IgD-negative memory B cell (primary cell): ENCODE results near the gene FAS. TPM values are rescaled to one million over a fixed set of nuclear protein-coding genes. Genes with fewer than 3 reads are reported as not detected.

Experiments used
- H3K27ac Mint-ChIP-seq, 3 donors: one replicate each; pipeline ENCODE4 v1.8.0; 2020 to 2022; ENCODE audit warnings: mild to moderate bottlenecking in 3 of 3, mixed read lengths in 3 of 3, moderate library complexity in 1 of 3
- H3K27me3 Mint-ChIP-seq: one replicate; pipeline ENCODE4 v1.8.0; 2021; ENCODE audit warnings: mixed read lengths
- H3K36me3 Mint-ChIP-seq: one replicate; pipeline ENCODE4 v1.8.0; 2020; ENCODE audit warnings: mild to moderate bottlenecking, mixed read lengths
- H3K4me1 Mint-ChIP-seq, 3 donors: one replicate each; pipeline ENCODE4 v1.8.0; 2020 to 2022; ENCODE audit warnings: mixed read lengths in 3 of 3, mild to moderate bottlenecking in 1 of 3
- H3K4me3 Mint-ChIP-seq, 4 donors: one replicate each; pipeline ENCODE4 v1.8.0; 2020 to 2022; ENCODE audit warnings: mild to moderate bottlenecking in 4 of 4, mixed read lengths in 4 of 4, moderate library complexity in 3 of 4
- H3K9me3 Mint-ChIP-seq, 3 donors: one replicate each; pipeline ENCODE4 v1.8.0; 2020 to 2021; ENCODE audit warnings: mixed read lengths in 3 of 3, mild to moderate bottlenecking in 1 of 3
- polyA plus RNA-seq: library from polyadenylated mRNA; unstranded; fragments of 300-500 nt; fragmentation: Illumina TruSeq; gene quantifications from one replicate; pipeline ENCODE4 v1.2.3, GENCODE V29; 2021

FAS gene
- polyA plus RNA-seq, 1 donor from 2014 or later = 11.1 TPM

DNA sequence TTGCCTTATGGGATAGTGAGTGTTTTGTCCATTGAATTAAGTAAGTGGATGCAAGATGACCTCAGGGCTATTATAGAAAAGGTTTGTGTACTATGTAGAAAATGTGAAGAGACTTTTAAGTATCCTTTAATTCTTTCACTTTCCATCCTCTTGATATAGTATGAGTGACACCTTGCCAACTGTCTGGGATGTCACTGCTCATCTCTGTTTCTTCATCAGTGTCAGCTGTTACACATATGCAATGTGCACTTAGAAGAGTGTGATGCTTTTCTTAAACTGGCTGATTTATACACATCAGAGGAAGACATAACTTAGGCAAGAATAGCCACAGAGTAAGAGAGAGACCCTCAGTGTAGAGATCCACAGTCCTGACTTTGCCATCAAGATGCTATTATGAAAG is 29.3 kb upstream of the FAS start:
- Mint-ChIP-seq H3K27me3 (no peaks in the 10 kb centered on the region), H3K36me3 (no peaks in the 10 kb centered on the region), H3K4me3 (no peak overlapping the region), H3K9me3 (no peaks in the 10 kb centered on the region), H3K27ac (no peak overlapping the region), H3K4me1 (no peaks in the 10 kb centered on the region)

- no peaks in the 10 kb centered on the region for H3K27me3 Mint-ChIP-seq
- no peaks in the 10 kb centered on the region for H3K9me3 Mint-ChIP-seq
- no peaks in the 10 kb centered on the region for H3K36me3 Mint-ChIP-seq
- no peak overlapping the region for H3K4me3 Mint-ChIP-seq
- no peak overlapping the region for H3K27ac Mint-ChIP-seq
- H3K4me1 Mint-ChIP-seq = no peaks in the 10 kb centered on the region
Observed at GRCh38 chr10:88962336-88962735, 28.3 kb upstream of the FAS start.

DNA sequence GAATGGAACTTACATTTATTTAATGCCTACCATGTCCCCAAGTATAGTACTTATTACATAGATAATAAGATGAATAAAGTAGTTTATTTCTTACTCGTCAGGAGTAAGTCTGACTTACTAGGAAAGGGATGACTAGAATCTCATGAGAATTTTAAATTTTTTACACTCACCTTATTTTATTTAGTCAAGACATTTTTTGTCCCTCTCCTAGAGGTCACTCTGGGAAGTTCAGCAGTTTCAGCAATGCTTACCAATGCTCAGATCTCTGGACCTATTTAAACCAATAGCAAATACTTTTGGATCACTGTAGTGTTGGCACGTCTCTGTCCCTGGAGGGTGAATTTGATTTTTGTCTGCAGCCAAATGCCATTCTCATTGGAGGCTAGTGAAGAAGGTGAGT is 27.3 kb upstream of the FAS start:
- no peaks in the 10 kb centered on the region for H3K36me3 Mint-ChIP-seq
- no peak overlapping the region for H3K4me3 Mint-ChIP-seq
- H3K27ac Mint-ChIP-seq = no peak overlapping the region
- no peaks in the 10 kb centered on the region for H3K4me1 Mint-ChIP-seq
- H3K9me3 Mint-ChIP-seq = no peaks in the 10 kb centered on the region
- H3K27me3 Mint-ChIP-seq = no peaks in the 10 kb centered on the region

GRCh38 chr10:88964360-88964759 is 26.2 kb upstream of the FAS start:
- Mint-ChIP-seq H3K36me3 (no peaks in the 10 kb centered on the region), H3K9me3 (no peaks in the 10 kb centered on the region), H3K27me3 (no peaks in the 10 kb centered on the region), H3K27ac (no peak overlapping the region), H3K4me1 (no peaks in the 10 kb centered on the region), H3K4me3 (no peak overlapping the region)

- Mint-ChIP-seq H3K36me3 (no peaks in the 10 kb centered on the region), H3K27me3 (no peaks in the 10 kb centered on the region), H3K4me3 (no peak overlapping the region), H3K9me3 (no peaks in the 10 kb centered on the region), H3K4me1 (no peaks in the 10 kb centered on the region), H3K27ac (no peak overlapping the region)
Observed at GRCh38 chr10:88964869-88965415, 25.7 kb upstream of the FAS start.

DNA sequence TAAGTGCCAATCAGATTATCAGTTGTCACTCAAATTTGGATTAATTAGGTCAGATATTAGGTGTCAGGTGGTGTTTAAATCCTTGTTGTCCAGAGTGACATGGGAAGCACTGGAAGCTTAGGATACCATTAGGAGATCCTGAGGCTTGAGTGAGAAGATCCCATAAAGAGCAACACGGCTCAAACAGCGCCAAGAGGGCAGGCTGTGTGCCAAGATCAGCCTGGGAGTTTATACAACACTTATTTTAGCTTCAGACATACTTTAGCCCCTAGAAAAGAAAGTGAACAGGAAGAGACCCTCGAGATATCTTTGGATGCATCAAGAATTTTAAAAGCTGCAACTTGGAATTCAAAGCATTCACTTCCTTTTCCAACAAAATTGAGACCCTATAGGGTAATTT is 23.8 kb upstream of the FAS start:
- Mint-ChIP-seq H3K4me3 (no peak overlapping the region), H3K9me3 (no peaks in the 10 kb centered on the region), H3K4me1 (no peaks in the 10 kb centered on the region), H3K27me3 (no peaks in the 10 kb centered on the region), H3K27ac (peak overlapping the region in 1 of 3 donors; percentile 82), H3K36me3 (no peaks in the 10 kb centered on the region)

GRCh38 chr10:88968391-88968790 is 22.2 kb upstream of the FAS start:
- peaks cover 0 to 2% (median 0%) of the 10 kb centered on the region in 3 donors for H3K4me1 Mint-ChIP-seq
- H3K36me3 Mint-ChIP-seq = no peaks in the 10 kb centered on the region
- H3K27ac Mint-ChIP-seq = no peak overlapping the region
- H3K4me3 Mint-ChIP-seq = no peak overlapping the region
- H3K27me3 Mint-ChIP-seq = no peaks in the 10 kb centered on the region
- H3K9me3 Mint-ChIP-seq = no peaks in the 10 kb centered on the region

GRCh38 chr10:88971221-88972061 is 19.2 kb upstream of the FAS start:
- Mint-ChIP-seq H3K4me3 (no peak overlapping the region), H3K27me3 (no peaks in the 10 kb centered on the region), H3K4me1 (peaks cover 6 to 14% (median 7%) of the 10 kb centered on the region in 3 donors), H3K27ac (no peak overlapping the region), H3K9me3 (no peaks in the 10 kb centered on the region), H3K36me3 (no peaks in the 10 kb centered on the region)

DNA sequence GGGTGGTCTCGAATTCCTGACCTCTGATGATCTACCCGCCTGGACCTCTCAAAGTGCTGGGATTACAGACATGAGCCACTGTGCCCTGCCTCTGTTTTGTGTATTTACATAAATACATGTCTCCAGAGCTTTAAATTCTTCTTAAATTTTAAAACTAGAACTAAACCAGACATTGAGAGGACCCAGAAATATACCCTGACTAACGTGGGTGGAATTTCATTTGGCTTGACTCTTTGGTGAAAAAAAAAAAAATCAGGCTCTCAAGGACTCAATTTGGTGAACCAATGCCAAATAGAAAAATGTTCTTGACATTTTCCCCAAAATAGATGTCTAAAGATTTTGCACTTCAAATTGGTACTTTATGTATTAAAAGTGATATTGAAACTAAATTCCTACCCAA is 16.6 kb upstream of the FAS start:
- peaks cover 6 to 14% (median 7%) of the 10 kb centered on the region in 3 donors for H3K4me1 Mint-ChIP-seq
- peak overlapping the region in 1 of 4 donors; percentile 78 for H3K4me3 Mint-ChIP-seq
- no peak overlapping the region for H3K27ac Mint-ChIP-seq
- no peaks in the 10 kb centered on the region for H3K36me3 Mint-ChIP-seq
- H3K9me3 Mint-ChIP-seq = no peaks in the 10 kb centered on the region
- H3K27me3 Mint-ChIP-seq = no peaks in the 10 kb centered on the region

DNA sequence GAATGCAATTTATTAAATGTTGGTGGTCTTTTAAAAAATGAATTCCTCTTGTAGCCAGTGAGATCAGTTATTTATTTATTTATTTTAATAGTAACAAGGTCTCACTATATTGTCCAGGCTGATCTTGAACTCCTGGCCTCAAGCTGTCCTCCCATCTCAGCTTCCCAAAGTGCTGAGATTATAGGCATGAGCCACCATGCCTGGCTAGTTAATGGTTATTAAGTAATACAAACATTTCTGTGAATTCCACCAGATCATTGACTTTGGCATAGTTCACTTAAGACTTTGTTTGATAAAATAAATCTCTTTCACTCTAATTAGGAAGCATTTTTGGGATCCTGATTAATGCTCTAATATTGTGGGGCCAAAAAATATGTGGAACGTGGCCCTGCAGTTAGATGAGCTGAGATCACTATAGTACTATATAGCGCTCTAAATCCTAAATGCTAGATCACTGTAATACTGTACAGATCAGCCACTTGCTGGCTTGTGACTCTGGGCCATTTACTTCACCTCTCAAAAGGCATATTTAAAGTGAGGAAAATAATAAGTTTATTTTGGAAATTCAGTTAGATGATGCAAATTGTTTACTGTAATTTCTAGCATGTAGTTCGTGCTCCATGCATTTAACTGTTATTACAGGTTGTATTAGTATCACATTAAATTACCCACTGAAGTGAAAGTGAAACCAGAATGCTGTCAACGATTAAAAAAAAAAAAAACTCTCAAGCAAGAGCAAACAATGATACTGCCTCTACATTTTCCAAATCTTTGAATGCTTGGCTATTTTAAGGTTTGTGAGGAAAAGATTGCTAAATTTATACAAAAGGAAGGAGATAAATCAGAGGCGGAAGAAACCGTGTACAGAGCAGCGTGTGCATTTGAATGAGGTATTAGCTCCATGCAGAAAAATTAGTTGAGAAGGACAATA is 15.9 kb upstream of the FAS start:
- Mint-ChIP-seq H3K27me3 (no peaks in the 10 kb centered on the region), H3K36me3 (no peaks in the 10 kb centered on the region), H3K27ac (peak overlapping the region; percentile 44 to 90 (median 76)), H3K4me3 (peak overlapping the region; percentile 88 to 98 (median 92)), H3K4me1 (peaks cover 6 to 14% (median 7%) of the 10 kb centered on the region in 3 donors), H3K9me3 (no peaks in the 10 kb centered on the region)

DNA sequence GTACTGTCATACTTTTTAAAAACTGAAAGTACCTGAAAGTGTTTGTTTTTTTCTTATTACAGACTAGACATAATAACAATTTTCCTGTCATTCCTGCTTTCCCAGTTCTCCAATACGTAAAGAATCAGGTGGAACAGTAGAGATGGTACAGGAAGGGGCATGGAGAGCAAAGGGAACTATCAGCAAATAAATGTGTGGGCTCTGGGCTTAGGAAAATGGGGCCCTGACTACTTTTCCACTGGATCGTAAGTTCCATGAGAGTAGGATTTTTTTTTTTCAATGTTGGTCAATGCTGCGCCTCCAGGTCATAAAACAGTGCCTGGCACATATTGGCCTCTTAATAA is 15.2 kb upstream of the FAS start:
- Mint-ChIP-seq H3K4me3 (peak overlapping the region; percentile 88 to 98 (median 92)), H3K36me3 (no peaks in the 10 kb centered on the region), H3K4me1 (peaks cover 6 to 14% (median 7%) of the 10 kb centered on the region in 3 donors), H3K27me3 (no peaks in the 10 kb centered on the region), H3K9me3 (no peaks in the 10 kb centered on the region), H3K27ac (peak overlapping the region; percentile 44 to 90 (median 53))

GRCh38 chr10:88978463-88978862 is 12.1 kb upstream of the FAS start:
- no peaks in the 10 kb centered on the region for H3K27me3 Mint-ChIP-seq
- H3K4me1 Mint-ChIP-seq = peaks cover 6 to 12% (median 7%) of the 10 kb centered on the region in 3 donors
- no peak overlapping the region for H3K27ac Mint-ChIP-seq
- no peaks in the 10 kb centered on the region for H3K9me3 Mint-ChIP-seq
- H3K36me3 Mint-ChIP-seq = no peaks in the 10 kb centered on the region
- H3K4me3 Mint-ChIP-seq = no peak overlapping the region

DNA sequence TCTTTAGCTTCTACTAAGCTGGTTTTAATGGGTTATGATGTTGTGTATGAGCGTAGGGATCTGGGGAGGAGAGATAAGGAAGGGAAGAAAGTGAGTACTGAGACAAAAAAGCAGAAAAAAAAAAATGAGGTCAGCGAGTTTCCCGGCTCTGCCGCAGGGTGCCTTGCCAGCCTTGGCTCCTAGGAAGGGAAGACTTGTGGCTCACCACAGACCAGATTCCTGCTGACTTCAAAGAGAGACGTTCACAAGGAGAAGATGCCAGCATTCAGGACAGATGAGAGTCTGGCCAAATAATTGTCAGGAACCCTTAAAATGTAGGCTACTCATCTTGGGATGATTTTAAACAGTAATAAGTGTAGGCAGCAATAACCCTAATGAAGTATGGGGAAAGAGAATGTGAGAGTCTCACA is 11.4 kb upstream of the FAS start:
- Mint-ChIP-seq H3K4me3 (no peak overlapping the region), H3K36me3 (no peaks in the 10 kb centered on the region), H3K4me1 (peaks cover 6 to 12% (median 7%) of the 10 kb centered on the region in 3 donors), H3K9me3 (no peaks in the 10 kb centered on the region), H3K27ac (no peak overlapping the region), H3K27me3 (no peaks in the 10 kb centered on the region)

DNA sequence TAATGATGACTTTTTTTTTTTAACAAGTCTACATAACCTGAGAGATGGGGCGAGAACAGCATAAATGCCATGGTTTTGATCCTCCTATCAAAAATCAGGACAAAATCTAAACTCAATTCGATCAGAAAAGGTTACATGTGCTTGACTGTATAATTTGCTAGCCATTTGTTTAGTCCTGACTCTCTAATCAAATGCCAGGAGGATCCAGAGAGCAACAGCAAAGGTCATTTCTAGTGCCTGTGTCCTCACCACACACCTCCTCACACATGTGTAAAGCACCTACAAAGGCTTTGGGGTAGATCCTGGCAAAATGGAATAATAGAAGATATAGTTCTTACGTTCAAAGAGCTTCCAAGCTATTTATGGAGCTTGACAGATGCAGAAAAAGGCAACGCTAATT is 11.0 kb upstream of the FAS start:
- Mint-ChIP-seq H3K4me3 (no peak overlapping the region), H3K27ac (no peak overlapping the region), H3K4me1 (peaks cover 6 to 10% (median 7%) of the 10 kb centered on the region in 3 donors)

DNA sequence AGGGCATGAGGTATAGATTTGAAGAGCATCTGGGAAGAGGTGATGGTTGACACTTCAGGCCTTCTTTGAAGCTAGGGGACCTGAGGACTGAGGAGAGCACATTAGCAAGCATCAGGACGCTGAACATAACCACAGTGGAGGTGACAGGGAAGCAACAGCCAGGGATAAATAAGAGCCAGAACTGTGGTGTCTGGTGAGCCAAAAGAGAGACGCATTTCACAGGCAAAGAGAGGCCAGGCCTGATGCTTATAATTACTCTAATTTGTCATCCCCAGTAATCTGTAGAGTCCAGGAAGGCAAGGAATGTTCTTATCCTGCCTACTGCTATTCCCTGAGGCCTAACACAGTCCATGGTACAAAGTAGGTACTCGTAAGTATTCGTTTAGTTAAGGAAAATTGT is 10.4 kb upstream of the FAS start:
- Mint-ChIP-seq H3K4me1 (peaks cover under 1 to 4% (median 4%) of the 10 kb centered on the region in 3 donors), H3K9me3 (no peaks in the 10 kb centered on the region), H3K4me3 (no peak overlapping the region), H3K36me3 (no peaks in the 10 kb centered on the region), H3K27me3 (no peaks in the 10 kb centered on the region), H3K27ac (no peak overlapping the region)

More for the DNA sequence above, 11.0 kb upstream of the FAS start:
- H3K36me3 Mint-ChIP-seq = no peaks in the 10 kb centered on the region
- no peaks in the 10 kb centered on the region for H3K9me3 Mint-ChIP-seq
- H3K27me3 Mint-ChIP-seq = no peaks in the 10 kb centered on the region
